Spleen (tissue), 7 donors: ENCODE measurements around the gene GPR15LG.

Experiments used
- POLR2A ChIP-seq, 3 donors: fragments of 450-650 bp; IDR thresholded peaks; one replicate each; pipeline ENCODE4 v1.5.1; 2017; ENCODE audit warnings: antibody characterized with exemption in 3 of 3, mild to moderate bottlenecking in 1 of 3
- POLR2AphosphoS5 ChIP-seq, 3 donors: sonication (generic); formaldehyde crosslinking; IDR thresholded peaks; one replicate each; pipeline ENCODE4 v1.5.1; 2017; ENCODE audit warnings: antibody characterized with exemption in 3 of 3
- TF ChIP-seq, protein P1 (sequence below), 11 experiments: fragments of 200-600 bp in 7 of 11; fragments of 450-650 bp in 4 of 11; sonication (generic) in 4 of 11; IDR thresholded peaks in 8 of 11; conservative IDR thresholded peaks in 3 of 11; 1 replicate in 7 of 11; 2 replicates in 4 of 11; pipeline versions ENCODE4 v1.4.0 to v1.8.0; 2016 to 2021; ENCODE audit warnings: antibody characterized with exemption in 11 of 11, inconsistent platforms in 4 of 11, mild to moderate bottlenecking in 1 of 11
- donor health status: DM: no; HTN: no; CAD: no; lungs with moderate emphysema.
- donor health status: DM: no; HTN: no; CAD: no.
- donor health status: DM: no; HTN: no; CAD: no.

DNA sequence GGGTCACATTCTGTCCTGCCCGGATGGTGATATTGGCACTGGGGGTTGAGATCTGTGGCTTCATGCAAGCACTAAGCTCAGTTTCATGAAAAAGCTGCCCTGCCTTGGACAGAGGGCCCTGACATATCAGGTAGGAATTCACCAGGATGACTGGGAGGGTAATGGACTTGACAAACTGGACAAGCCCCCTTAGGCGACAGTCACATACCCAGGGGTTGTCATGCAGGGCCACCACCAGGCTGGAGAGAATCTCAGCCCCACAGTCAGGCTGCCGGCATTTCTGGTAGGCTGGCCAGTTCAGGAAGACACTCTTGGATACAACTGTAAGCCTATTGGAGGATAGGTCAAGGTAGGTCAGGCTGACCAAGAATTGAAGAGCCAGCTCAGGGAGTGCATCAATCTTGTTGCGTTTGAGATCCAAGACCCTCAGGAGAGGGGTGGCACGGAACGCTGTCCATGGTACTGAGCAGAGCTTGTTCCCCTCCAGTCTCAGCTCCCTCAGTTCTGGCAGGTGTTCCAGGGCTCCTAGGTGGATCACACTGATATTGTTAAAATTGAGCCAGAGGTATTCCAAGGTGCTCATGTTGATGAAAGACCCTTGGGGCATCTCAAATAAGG lies 50.9 kb downstream of the GPR15LG start:
- TF ChIP-seq, protein P1, sequence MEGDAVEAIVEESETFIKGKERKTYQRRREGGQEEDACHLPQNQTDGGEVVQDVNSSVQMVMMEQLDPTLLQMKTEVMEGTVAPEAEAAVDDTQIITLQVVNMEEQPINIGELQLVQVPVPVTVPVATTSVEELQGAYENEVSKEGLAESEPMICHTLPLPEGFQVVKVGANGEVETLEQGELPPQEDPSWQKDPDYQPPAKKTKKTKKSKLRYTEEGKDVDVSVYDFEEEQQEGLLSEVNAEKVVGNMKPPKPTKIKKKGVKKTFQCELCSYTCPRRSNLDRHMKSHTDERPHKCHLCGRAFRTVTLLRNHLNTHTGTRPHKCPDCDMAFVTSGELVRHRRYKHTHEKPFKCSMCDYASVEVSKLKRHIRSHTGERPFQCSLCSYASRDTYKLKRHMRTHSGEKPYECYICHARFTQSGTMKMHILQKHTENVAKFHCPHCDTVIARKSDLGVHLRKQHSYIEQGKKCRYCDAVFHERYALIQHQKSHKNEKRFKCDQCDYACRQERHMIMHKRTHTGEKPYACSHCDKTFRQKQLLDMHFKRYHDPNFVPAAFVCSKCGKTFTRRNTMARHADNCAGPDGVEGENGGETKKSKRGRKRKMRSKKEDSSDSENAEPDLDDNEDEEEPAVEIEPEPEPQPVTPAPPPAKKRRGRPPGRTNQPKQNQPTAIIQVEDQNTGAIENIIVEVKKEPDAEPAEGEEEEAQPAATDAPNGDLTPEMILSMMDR (IDR thresholded peaks at IDR 0.05 in 8 of 11, conservative IDR thresholded peaks at IDR 0.05 in 3 of 11) = no peak
- TF ChIP-seq POLR2A (IDR thresholded peaks at IDR 0.05) (no peak), POLR2AphosphoS5 (IDR thresholded peaks at IDR 0.05) (no peak)
